Epithelial cell of prostate (primary cell): ENCODE measurements around the gene RETREG2.

ENCODE experiments used
- DNase-seq: peaks from one replicate; pipeline ENCODE4 v3.0.0-alpha.2; 2011; ENCODE audit warnings: low read depth, low spot score
- H3K27ac ChIP-seq: fragments of 450-650 bp; 2 replicates; pipeline ENCODE4 v1.5.1; 2017; ENCODE audit warnings: mild to moderate bottlenecking

RETREG2 gene, protein sequence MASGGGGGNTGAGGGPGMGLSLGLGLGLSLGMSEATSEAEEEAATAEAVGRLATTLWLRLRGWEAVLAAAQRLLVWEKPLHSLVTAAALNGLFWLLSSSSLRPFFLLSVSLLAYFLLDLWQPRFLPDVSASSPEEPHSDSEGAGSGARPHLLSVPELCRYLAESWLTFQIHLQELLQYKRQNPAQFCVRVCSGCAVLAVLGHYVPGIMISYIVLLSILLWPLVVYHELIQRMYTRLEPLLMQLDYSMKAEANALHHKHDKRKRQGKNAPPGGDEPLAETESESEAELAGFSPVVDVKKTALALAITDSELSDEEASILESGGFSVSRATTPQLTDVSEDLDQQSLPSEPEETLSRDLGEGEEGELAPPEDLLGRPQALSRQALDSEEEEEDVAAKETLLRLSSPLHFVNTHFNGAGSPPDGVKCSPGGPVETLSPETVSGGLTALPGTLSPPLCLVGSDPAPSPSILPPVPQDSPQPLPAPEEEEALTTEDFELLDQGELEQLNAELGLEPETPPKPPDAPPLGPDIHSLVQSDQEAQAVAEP

DNA sequence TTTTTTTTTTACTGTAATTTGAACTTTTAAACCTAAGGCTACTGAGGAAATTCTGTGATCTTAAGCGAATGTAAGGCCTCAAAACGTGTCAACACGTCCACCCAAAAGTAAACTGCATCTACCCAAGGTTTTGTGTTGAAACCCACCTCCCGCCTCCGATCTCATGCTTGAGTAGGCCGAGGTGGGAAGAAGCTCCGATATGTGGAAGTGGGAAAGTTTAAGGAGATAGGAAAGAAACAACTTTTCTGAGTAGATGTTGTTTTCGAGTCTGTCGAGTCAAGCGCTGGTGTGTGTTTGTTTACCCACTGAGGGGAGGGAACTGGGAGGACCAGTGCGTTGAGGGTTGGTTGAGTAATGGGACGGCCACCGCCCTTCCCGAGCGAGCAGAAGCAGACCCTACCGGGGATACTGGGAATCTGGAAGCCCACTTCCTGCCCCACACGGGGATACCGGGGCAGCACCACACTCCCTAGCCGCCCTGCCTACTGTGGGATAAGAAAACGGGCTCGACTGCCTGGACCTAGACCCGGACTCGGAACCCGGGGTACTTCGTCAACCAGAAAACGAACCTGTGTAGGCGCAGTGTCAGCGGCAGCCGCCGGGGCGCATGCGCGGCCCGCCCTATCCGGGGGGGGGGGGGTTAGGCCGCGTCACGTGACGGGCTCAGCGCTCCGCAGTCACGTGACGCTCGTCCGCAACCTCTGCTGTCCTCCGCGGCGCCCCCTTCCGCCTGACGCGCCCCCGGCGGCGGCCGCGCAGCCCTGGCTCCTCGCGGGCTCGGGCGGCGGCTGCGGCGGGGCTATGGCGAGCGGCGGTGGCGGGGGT lies at the start of gene RETREG2:
RETREG2 (plus strand) TSS at position 724 of the 825 bp plus-strand sequence; CDS start at position 802, 78 bp downstream.
- peak within 1 kb of the TSS; percentile 99 for H3K27ac ChIP-seq
- DNase-seq = peak; percentile 82

DNA sequence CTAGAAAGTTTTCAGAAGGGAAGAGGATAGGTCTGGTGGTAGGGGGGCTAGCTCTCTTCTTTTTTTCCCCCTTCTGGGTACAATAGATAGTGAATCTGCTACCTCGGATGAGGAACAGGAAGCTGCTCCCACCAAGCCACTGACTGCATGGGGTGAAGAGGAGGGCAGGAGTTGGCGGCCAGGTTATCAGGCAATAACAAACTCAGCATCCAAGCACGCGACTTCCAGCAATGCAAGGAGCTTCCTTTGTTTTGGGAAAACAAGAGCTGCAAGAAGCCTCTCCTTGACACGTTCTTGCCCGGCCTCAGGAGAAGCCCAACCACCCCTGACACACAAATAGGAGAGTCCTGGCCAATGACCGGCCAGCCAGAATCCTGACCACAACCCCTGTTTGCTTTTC lies 49.7 kb upstream of the RETREG2 start:
- no peak overlapping the region for H3K27ac ChIP-seq
- DNase-seq = no peak

DNA sequence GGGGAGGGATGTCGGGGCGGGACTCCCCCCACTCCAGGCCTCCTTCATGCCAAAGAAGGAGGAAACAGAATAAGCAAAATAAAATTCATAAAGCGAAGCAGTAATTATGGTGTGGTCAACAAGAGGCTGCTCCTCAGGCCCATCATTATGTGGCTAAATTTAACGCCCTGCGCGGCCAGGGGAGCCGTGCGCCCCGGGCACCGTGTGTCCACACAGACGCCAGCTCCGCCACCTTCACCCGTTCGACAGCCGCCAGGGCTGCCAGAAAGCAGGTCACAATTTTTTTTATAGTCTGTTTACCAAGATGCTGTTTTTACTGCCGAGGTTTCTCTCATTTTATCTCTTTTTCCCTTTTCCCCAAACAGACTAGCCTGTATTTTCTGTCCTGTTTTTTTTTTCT lies 48.5 kb upstream of the RETREG2 start:
- DNase-seq = no peak

DNA sequence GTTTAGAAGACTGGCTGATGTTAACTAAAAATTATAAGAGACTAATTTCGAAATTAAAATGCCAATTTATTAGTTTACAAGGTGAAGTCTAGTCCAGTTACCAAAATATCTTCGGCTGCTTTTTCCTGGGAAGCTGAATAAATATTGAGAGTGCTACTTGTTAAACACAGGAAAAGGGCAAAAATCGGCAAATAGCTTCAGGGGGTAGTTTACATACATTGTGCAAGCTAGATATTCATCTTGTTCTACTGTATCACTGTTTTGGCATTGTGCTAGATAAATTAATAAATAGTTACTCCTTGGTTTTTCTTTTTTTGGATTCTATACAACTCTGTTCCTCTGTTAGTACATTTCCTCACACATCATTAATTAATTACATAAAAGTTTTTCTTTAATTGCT lies 46.7 kb upstream of the RETREG2 start:
- DNase-seq = no peak
- H3K27ac ChIP-seq = no peak overlapping the region

More for the DNA sequence above, 48.5 kb upstream of the RETREG2 start:
- H3K27ac ChIP-seq = no peak overlapping the region

DNA sequence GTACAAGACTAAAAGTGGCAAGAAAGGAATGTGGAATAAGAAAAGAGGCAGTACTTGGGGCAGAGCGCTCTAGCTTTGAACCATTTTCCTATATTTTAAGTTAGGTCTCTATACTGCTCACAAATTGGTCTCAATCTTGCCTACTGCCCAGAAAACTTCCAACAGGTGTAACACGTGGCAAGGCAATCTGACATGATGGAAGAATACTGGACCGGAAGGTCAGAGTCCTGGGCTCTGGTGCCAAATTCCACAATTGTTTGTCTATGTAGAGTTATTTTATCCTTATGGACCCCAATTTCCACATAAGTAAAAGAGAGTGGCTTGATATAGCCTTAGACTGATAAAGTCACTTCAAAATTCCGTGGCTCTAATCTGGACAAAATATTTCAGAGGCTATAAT lies 46.3 kb upstream of the RETREG2 start:
- no peak for DNase-seq
- H3K27ac ChIP-seq = no peak overlapping the region

DNA sequence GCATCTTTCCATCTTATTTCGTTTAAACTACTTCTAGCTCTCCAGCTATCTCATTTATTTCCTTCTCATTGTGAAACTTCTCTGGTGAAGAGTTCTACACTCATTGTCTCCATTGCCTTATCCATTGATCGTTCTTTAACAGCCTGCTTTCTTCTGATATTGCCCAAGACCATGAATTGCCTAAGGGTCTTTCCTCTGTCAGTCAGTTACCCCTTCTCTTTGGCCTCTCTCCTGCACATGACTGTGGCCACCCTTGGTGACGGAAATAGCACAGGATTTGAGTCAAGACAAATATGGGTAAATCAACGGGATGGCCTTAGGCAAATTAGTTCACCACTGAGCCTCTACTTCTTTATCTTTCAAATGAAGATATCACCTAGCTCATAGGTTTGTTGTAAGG lies 44.1 kb upstream of the RETREG2 start:
- no peak overlapping the region for H3K27ac ChIP-seq
- no peak for DNase-seq

DNA sequence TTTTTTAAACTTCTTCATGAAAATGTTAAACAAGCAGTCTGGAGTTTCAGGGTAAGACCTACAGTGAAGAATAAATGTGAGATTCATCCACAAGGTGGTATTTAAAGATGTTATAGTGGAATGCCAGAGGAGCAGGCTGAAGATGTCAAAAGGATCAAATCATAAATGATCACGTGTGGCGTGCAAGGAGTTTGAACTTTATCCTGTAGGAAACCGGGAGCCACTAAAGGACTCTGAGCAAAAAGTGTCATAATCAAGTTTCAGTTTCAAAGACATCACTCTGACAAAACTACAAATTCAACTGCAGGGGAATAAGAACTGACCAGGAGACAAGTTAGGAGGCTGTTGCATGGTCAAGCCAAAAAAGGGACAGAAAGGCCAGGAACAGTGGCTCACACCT lies 37.4 kb upstream of the RETREG2 start:
- no peak overlapping the region for H3K27ac ChIP-seq
- no peak for DNase-seq

DNA sequence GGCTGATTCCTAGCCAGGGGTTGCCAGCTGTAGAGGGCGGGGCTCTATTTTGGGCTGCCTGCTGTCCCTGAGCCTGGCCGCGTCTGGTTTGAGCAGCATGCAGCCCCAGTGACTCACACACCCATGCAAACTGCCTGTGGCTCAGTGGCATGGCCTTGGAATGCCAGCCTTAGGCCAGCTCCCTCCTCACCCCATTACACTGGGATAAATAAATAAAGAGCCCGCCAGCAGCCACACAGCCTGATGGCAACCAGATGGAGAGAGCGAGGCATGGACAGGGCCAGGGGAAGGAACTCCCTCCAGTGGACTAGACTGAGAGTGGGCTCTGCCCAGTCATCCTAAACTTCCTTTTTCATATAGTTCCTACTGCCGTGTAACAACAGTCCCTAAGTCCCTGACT lies 35.7 kb upstream of the RETREG2 start:
- H3K27ac ChIP-seq = no peak overlapping the region
- DNase-seq = no peak

DNA sequence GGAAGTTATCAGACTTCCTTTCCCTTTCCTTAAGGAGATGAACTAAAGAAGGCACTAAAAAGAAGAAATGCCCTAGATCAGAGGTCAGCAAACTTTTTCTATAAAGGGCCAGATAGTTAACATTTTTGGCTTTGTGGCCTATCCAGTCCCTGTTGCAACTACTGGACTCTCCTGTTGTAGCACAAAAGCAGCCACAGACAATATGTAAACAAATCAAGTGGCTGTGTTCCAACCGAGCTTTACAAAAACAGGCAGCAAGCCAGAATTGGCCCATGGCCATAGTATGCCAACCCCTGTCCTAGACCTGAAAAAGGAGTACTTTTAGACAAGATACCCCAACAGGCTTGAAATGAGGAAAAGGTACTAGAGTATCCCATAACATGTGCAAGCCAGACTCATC lies 28.4 kb upstream of the RETREG2 start:
- DNase-seq = no peak
- no peak overlapping the region for H3K27ac ChIP-seq

DNA sequence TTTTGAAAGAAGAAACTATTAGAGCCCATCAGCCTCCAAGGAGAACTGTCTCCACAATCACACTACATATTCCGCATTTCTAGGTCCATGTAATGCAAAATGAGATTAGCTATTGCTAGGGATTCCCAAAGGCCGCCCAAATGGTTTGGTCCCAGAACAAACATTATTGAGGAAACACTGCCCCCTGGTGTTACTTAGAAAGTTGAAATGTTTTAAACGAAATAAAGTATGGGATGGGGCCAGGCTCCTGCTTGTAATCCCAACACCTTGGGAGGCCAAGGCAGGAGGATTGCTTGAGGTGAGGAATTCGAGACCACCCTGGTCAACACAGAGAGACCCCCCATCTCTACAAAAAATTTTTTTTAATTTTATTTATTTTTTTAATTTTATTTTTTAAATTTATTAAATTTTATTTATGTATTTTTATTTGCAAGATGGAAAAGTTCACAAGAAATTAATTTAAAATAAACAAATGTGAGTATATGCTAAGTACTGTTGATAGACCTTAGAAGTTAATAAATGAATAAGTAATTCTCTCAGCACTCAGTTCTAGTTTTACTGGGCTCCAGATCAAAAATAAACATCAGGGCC lies 22.9 kb upstream of the RETREG2 start:
- H3K27ac ChIP-seq = no peak overlapping the region
- no peak for DNase-seq

DNA sequence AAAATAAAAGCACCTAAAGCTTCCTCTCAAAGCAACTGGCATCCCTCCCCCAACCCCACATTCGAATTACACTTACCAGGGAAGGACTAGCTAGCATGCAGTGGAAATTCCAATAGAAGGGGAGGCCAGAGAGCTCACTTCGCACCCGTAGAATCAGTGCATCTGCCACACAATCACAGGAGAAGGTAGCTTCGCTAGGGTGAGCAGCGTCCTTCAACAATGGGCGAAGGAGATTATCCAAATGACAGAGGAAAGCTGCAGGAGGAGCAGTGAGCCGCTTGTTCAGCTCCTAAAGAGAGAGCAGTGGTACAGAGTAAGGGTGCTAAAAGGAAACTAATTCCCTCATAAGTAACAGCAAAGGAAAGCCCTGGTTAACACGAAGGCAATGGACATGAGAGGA lies 20.7 kb upstream of the RETREG2 start:
- no peak overlapping the region for H3K27ac ChIP-seq
- DNase-seq = no peak

DNA sequence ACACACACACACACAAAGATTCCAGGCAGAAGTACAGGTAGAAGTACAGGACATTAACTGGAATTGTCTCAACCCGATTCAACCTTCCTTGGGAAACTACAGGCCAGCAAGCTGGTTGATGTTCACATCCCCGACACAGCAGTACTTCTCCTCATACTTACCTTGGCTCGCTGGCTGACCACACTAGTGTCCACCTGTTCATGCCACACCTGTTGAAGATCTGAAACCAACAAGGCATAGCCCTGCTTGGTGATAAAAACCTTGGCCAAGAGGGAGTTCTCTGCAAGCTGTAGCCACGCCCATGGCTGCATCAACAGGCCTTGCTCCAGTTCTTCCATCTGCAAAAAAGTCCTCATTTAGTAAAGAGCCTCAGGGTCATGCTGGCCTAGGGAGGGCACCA lies 20.1 kb upstream of the RETREG2 start:
- no peak overlapping the region for H3K27ac ChIP-seq
- no peak for DNase-seq

DNA sequence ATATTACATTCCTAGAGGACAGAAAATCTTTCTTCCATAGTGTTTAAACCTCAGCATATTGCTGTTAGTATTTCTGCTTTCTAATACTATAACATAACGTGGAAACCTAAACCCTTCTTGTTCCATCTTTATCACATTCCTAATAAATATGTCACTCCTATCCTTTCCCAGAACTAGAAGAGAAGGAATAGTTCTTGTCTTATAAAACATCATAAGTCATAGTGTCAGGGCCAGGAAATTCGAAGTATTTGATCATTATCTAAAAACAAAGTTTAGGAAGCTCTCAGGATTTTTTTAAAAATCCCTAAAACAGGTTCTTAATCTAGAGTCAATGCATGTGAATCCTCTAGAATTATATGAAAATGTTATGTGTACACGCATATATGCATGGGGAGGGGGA lies 19.5 kb upstream of the RETREG2 start:
- H3K27ac ChIP-seq = no peak overlapping the region
- no peak for DNase-seq

DNA sequence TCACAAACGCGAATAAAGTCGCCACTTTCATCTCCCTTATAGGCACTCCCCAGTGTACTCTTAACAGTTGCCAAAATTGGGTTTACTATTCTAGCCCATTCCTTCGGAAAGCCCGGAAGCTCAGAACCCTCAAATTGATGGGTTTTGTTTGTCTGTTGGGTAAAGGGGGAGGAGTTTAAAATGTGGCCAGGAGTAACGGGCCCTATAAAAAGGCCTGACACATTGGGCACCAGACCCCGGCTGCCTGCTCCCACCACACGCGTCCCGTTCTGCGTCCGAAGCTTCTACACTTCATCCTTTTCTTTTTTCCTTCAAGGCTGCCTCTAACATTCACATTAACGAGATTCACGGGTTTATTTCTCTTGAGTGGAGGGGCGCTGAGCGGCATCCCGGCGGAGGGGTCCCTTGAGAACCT lies 18.3 kb upstream of the RETREG2 start:
- no peak for DNase-seq
- peak overlapping the region; percentile 68 for H3K27ac ChIP-seq

DNA sequence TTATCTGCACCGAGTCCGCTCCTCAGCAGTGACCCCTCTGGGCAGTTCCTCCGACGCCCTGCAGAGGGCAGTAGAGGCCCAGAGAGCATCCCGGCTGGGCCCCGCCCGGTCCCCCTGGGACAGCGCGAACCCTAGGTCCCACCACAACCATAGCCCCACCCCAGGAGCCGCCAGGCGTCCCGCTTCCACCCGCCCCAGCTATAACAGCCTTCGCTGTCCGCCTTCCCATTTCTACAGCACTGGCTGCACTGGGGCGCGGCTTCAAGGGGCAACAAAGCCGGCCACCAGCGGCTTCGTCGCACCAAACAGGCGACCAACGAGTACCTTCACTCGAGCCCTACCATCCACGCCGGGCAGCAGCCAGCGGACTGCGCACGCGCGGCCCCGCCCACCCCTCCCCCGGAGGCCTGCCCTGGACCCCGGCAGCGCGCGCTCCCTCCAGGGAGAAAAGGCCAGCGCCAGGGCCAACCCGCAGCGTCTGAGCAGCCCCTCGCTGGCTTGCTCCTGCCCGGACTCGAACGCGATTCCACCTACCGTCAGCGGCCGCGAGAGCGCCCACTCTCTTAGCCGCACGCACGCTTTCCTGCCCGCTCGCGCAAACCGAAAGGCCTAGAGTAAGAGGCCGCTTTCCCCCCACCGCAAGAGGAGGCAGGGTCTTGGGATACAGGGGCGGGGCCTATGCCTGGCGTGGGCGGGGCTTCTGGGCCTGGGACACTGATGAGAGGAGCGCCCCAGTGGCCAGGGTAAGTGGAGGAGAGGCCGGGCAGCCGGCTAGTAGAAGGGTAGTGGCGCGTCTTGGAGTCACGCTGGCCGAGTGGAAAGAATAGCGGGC lies 17.7 kb upstream of the RETREG2 start, which contains the start of gene NHEJ1:
NHEJ1 (minus strand) TSS at position 630 of the 832 bp plus-strand sequence. CDS start 2,453 bp downstream, outside the sequence.
- DNase-seq = peak; percentile 37
- peak within 1 kb of the TSS; percentile 68 for H3K27ac ChIP-seq

DNA sequence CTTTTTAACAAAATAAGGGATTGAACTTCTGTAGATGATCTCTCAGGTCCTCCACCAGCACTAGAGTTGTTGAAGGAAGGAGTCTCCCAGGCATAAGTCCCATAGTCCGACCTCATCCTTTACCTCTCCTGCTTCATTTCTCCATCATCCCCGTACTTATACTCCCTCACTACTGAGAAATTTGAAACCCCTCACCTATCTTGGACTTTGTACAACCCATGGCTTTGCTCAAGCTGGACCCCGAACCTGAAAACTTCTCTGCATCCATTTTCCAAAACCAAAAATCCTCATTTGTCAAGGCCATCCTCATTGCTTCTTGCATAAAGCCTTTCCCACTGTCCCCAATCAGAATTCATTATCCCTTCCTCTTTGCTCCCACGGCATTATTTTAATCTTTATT lies 17.0 kb upstream of the RETREG2 start:
- H3K27ac ChIP-seq = peak overlapping the region; percentile 68

DNA sequence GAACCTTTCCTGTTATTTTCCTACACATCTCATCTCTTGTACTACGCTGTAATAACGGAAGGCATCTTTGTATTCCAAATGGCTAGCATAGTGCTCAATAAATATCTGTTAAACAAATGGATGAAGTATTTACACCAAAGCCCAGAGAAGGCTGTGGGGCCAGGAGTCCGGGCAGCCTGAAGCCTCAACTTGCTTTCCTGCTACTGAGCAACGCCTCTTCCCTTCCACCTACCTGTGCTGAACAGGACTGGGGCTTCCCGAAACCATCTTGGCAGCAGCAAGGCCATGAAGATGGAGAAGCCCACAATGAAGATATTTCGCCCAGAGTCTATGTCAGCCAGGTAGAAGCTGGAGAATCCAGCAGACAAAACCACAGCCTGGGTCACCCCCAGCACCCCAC lies 14.9 kb upstream of the RETREG2 start:
- no peak overlapping the region for H3K27ac ChIP-seq
- no peak for DNase-seq

More for the DNA sequence above, 17.0 kb upstream of the RETREG2 start:
- no peak for DNase-seq

DNA sequence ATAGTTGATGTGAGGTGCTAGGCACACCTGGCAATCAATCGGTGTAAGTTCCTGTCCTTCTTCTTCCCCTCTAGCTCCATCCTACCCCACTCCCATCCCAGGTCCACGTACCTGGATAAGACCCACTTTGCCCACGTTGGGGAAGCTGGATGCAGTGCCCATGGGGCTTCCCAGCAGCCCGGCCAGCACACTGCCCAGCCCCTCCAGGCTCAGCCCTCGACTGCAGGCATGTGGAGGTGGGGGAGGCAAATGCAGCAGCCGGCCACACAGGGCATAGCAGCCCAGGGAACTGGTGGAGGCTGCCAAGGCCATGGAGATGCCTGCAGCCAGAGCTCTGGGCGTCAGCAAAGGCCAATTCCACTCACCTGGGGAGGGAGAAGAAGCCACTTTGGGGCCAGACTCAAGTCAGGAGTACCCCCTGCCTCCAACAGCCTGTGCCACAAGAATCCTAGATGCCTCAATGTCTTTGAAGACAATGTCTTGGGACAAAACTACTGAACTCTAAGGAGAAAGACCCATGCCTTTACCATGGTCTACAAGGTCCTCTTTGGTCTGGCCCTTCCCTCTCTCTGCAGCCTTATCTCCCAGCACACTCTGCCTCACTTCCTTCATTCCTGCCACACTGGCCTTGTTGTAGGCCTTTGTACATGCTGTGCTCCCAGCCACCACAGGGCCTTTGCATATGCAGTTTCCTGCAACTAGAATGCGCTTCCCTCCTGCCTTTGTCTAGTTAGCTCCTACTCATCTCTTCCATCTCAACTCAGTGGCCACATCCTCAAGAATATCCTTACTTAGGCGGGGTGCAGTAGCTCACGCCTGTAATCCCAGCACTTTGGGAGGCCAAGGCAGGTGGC lies 12.8 kb upstream of the RETREG2 start:
- H3K27ac ChIP-seq = no peak overlapping the region
- no peak for DNase-seq

DNA sequence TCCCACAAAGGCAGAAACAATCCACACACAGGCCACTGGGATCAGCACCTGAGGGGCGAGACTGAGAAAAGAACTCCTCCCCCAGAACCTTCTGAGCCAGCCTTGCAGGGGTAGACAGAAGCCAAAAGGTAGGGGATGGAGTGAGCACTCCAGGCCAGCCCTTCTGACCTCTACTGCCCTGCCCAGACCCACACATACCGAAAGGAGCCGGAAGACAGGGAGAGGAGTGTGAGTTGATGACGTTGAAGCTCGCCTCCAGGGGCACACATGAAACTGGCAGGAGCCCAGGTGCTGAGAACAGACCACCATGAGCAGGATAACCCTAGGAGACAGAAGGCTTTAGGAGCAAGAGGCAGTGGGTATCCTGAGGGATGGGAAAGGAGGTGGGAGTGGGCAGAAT lies 10.1 kb upstream of the RETREG2 start:
- H3K27ac ChIP-seq = no peak overlapping the region
- no peak for DNase-seq
